ENCODE data around the gene SPATA45. TPM values are rescaled to one million over a fixed set of nuclear protein-coding genes. Genes with fewer than 3 reads are reported as not detected.

SPATA45 gene
- total and polyA plus RNA-seq, 2 of the 13 experiments (the other 11 are each of a cell fraction or from before 2014, with no cell fraction given): 0.17 to 0.64 TPM

DNA sequence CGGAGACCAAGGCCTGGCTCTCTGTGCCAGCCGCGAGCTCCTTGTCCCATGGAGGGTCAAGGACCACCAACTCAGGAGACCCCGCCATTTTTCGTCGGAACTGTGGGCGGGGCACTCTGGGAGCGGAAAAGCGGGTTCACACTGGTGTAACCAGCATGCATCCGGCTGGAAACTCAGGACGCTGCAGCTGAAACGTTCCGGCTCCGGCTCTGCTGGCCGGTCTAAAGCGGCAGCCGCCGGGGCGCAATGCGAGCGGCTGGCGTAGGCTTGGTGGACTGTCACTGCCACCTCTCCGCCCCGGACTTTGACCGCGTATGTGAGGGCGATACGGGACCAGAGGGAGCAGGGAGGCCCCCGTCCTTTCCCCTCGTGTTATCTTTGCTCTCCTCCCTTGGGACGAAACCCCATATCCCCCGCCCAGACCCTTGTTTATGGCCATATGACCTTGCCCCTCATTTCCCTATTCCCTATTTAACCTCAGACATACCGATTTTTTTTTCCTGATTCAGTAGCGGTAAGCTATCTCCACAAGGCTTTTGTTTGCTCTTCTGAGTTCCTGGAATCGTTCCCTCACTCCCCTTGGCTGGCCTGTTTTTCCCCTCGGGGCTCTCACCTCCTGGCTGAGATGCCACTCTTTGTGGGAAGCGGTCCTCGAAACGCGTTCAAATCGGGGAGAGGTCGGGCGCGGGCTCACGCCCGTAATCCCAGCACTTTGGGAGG is 55.6 kb downstream of the SPATA45 start, which contains the start of the genes NSL1 and TATDN3 (continued):
- TF ChIP-seq ZBTB20 (CRISPR knock-in tag; IDR thresholded peaks at IDR 0.05; ENCODE audit: borderline replicate concordance, low read depth) (peak; percentile 65; the same call in 1 of the 2 replicates), NPAS2 (CRISPR knock-in tag; IDR thresholded peaks at IDR 0.05; ENCODE audit: borderline replicate concordance) (no peak), ONECUT2 (CRISPR knock-in tag; IDR thresholded peaks at IDR 0.05) (no peak), ZNF256 (CRISPR knock-in tag; conservative IDR thresholded peaks at IDR 0.05) (peak; percentile 94), CBX1 (IDR thresholded peaks at IDR 0.05; ENCODE audit: low read depth) (peak; percentile 82), HOXA3 (CRISPR knock-in tag; IDR thresholded peaks at IDR 0.05) (peak; percentile 98), ZFP36L2 (CRISPR knock-in tag; IDR thresholded peaks at IDR 0.05) (no peak), ATF1 (CRISPR knock-in tag; IDR thresholded peaks at IDR 0.05) (peak; percentile 68; the same call in 1 of the 2 replicates), NFIC (IDR thresholded peaks at IDR 0.05; ENCODE audit: low read length) (peak; percentile 66), ZNF543 (CRISPR knock-in tag; IDR thresholded peaks at IDR 0.05) (peak; percentile 96), RXRB (CRISPR knock-in tag; IDR thresholded peaks at IDR 0.05; ENCODE audit: borderline replicate concordance) (peak; percentile 89), ZNF557 (CRISPR knock-in tag; IDR thresholded peaks at IDR 0.05) (peak; percentile 84), RFXAP (CRISPR knock-in tag; IDR thresholded peaks at IDR 0.05; ENCODE audit: borderline replicate concordance) (peak; percentile 92), NFYB (CRISPR knock-in tag; IDR thresholded peaks at IDR 0.05) (no peak; the same call in 1 of the 2 replicates), AKAP8 (CRISPR knock-in tag; IDR thresholded peaks at IDR 0.05) (peak; percentile 70; the same call in 1 of the 2 replicates), ZNF761 (CRISPR knock-in tag; conservative IDR thresholded peaks at IDR 0.05) (peak; percentile 97), ZNF30 (CRISPR knock-in tag; IDR thresholded peaks at IDR 0.05) (no peak), MAZ (IDR thresholded peaks at IDR 0.05; ENCODE audit: borderline replicate concordance, low read depth, low read length) (peak; percentile 88), MAZ (CRISPR knock-in tag; IDR thresholded peaks at IDR 0.05; ENCODE audit: low read depth) (peak; percentile 88), YEATS4 (CRISPR knock-in tag; IDR thresholded peaks at IDR 0.05; ENCODE audit: borderline replicate concordance) (peak; percentile 96), ZNF234 (CRISPR knock-in tag; conservative IDR thresholded peaks at IDR 0.05) (no peak), ZFP37 (CRISPR knock-in tag; IDR thresholded peaks at IDR 0.05; ENCODE audit: borderline replicate concordance) (peak; percentile 88; the same call in 1 of the 2 replicates)
- TF ChIP-seq, protein P1, sequence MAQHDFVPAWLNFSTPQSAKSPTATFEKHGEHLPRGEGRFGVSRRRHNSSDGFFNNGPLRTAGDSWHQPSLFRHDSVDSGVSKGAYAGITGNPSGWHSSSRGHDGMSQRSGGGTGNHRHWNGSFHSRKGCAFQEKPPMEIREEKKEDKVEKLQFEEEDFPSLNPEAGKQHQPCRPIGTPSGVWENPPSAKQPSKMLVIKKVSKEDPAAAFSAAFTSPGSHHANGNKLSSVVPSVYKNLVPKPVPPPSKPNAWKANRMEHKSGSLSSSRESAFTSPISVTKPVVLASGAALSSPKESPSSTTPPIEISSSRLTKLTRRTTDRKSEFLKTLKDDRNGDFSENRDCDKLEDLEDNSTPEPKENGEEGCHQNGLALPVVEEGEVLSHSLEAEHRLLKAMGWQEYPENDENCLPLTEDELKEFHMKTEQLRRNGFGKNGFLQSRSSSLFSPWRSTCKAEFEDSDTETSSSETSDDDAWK (CRISPR knock-in tag; IDR thresholded peaks at IDR 0.05): no peak
- TF ChIP-seq, protein P2, sequence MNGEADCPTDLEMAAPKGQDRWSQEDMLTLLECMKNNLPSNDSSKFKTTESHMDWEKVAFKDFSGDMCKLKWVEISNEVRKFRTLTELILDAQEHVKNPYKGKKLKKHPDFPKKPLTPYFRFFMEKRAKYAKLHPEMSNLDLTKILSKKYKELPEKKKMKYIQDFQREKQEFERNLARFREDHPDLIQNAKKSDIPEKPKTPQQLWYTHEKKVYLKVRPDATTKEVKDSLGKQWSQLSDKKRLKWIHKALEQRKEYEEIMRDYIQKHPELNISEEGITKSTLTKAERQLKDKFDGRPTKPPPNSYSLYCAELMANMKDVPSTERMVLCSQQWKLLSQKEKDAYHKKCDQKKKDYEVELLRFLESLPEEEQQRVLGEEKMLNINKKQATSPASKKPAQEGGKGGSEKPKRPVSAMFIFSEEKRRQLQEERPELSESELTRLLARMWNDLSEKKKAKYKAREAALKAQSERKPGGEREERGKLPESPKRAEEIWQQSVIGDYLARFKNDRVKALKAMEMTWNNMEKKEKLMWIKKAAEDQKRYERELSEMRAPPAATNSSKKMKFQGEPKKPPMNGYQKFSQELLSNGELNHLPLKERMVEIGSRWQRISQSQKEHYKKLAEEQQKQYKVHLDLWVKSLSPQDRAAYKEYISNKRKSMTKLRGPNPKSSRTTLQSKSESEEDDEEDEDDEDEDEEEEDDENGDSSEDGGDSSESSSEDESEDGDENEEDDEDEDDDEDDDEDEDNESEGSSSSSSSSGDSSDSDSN (CRISPR knock-in tag; IDR thresholded peaks at IDR 0.05): peak; percentile 98
- TF ChIP-seq, protein P3, sequence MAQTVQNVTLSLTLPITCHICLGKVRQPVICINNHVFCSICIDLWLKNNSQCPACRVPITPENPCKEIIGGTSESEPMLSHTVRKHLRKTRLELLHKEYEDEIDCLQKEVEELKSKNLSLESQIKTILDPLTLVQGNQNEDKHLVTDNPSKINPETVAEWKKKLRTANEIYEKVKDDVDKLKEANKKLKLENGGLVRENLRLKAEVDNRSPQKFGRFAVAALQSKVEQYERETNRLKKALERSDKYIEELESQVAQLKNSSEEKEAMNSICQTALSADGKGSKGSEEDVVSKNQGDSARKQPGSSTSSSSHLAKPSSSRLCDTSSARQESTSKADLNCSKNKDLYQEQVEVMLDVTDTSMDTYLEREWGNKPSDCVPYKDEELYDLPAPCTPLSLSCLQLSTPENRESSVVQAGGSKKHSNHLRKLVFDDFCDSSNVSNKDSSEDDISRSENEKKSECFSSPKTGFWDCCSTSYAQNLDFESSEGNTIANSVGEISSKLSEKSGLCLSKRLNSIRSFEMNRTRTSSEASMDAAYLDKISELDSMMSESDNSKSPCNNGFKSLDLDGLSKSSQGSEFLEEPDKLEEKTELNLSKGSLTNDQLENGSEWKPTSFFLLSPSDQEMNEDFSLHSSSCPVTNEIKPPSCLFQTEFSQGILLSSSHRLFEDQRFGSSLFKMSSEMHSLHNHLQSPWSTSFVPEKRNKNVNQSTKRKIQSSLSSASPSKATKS (CRISPR knock-in tag; IDR thresholded peaks at IDR 0.05): peak; percentile 90

Measured in HepG2 (cell line).